Measurements from ENCODE around the gene SLC36A3.

DNA sequence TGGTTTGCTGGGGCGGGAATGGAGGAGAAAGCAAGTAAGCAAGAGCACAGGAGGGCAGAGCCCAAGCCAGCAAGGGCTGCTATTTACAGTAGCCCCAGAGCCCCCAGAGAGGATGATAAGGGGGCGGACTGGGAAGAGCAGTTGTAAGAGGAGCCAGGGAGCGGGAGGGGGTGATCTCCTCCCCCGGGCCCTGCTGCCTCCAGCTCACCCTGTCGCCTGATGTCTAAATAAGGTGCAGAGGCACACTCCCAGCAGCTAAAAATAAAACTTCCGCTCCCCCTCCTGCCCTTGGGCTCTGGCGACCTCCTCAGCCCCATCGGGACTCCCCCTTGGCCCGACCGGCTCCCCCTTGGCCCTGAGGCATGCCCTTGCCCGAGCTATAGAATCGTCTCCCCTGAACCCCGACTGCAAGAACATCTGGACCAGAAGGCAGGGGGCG, 65.2 kb downstream of the SLC36A3 start:
- TF ChIP-seq, protein P1, sequence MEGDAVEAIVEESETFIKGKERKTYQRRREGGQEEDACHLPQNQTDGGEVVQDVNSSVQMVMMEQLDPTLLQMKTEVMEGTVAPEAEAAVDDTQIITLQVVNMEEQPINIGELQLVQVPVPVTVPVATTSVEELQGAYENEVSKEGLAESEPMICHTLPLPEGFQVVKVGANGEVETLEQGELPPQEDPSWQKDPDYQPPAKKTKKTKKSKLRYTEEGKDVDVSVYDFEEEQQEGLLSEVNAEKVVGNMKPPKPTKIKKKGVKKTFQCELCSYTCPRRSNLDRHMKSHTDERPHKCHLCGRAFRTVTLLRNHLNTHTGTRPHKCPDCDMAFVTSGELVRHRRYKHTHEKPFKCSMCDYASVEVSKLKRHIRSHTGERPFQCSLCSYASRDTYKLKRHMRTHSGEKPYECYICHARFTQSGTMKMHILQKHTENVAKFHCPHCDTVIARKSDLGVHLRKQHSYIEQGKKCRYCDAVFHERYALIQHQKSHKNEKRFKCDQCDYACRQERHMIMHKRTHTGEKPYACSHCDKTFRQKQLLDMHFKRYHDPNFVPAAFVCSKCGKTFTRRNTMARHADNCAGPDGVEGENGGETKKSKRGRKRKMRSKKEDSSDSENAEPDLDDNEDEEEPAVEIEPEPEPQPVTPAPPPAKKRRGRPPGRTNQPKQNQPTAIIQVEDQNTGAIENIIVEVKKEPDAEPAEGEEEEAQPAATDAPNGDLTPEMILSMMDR (IDR thresholded peaks at IDR 0.05), result no peak
- no peak for TF ChIP-seq EZH2 (IDR thresholded peaks at IDR 0.05; ENCODE audit: borderline replicate concordance, insufficient read depth, low read depth, low read length, poor library complexity, severe bottlenecking)
